ACC112 (cell line): ENCODE results near the gene SPACA6.

Source experiments
- H2AFZ ChIP-seq: fragments of 200-600 bp; sonication (generic); one replicate; pipeline ENCODE4 v1.6.0; 2017; ENCODE audit warnings: antibody characterized with exemption, low read length; ENCODE audit not compliant: unreplicated experiment
- H3K27ac ChIP-seq: fragments of 200-600 bp; sonication (generic); 2 replicates; pipeline ENCODE4 v1.5.1; 2014; ENCODE audit warnings: low read depth, mild to moderate bottlenecking, antibody characterized with exemption, low read length, moderate library complexity
- H3K27me3 ChIP-seq: fragments of 200-600 bp; sonication (generic); 2 replicates; pipeline ENCODE4 v1.6.1; 2014; ENCODE audit warnings: mild to moderate bottlenecking, antibody characterized with exemption, low read length, moderate library complexity, mixed read lengths; ENCODE audit not compliant: insufficient read depth
- H3K36me3 ChIP-seq: fragments of 200-600 bp; sonication (generic); 2 replicates; pipeline ENCODE4 v1.6.1; 2016; ENCODE audit warnings: mild to moderate bottlenecking, antibody characterized with exemption, low read length, moderate library complexity, mixed read lengths; ENCODE audit not compliant: insufficient read depth
- H3K4me1 ChIP-seq: fragments of 200-600 bp; sonication (generic); one replicate; pipeline ENCODE4 v1.6.1; 2016; ENCODE audit warnings: low read length, mixed read lengths; ENCODE audit not compliant: insufficient read depth, unreplicated experiment, control insufficient read depth
- H3K4me3 ChIP-seq: fragments of 200-600 bp; sonication (generic); 2 replicates; pipeline ENCODE4 v1.5.1; 2014; ENCODE audit warnings: mild to moderate bottlenecking, low read depth, low read length
- H3K79me2 ChIP-seq: fragments of 200-600 bp; sonication (generic); one replicate; pipeline ENCODE4 v1.6.0; 2016; ENCODE audit warnings: low read length; ENCODE audit not compliant: control insufficient read depth, unreplicated experiment, insufficient read depth

SPACA6 gene

DNA sequence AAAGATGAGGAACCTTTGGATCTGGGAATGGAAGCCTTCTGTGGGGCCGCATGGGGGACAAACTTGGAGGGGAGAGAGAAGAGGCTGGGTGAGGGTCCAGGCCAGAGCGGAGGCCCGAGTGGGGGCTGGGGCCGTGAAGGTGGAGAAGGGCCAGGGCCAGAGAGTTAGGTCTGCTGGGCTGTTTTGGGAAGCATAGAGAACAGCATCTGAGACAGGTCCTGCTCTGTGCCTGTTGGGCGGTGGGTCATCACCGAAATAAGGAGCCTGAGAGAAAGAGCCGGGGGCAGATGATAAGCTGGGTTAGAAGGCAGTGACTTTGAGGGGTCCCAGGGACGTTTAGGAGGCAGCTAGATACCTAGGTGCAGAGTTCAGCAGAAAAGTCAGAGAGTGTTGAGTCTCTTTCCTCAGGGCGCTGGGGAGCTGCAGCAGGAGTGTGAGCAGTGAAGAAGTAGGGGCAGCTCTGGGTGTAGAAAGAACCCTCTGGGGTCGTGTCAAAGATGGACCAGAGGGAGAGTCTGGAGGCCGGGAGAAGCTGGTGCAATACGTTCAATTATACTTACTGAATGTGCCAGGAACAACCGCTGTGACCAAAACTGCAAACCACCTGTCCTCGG is 2.7 kb downstream of the SPACA6 start:
- peaks cover 8% of the 10 kb centered on the region for H3K36me3 ChIP-seq
- H3K27me3 ChIP-seq: no peaks in the 10 kb centered on the region
- H3K79me2 ChIP-seq: peaks cover 48% of the 10 kb centered on the region
- peaks cover 5% of the 10 kb centered on the region for H3K4me1 ChIP-seq
- H3K27ac ChIP-seq: no peak overlapping the region
- no peak overlapping the region for H3K4me3 ChIP-seq
- no peak overlapping the region for H2AFZ ChIP-seq

DNA sequence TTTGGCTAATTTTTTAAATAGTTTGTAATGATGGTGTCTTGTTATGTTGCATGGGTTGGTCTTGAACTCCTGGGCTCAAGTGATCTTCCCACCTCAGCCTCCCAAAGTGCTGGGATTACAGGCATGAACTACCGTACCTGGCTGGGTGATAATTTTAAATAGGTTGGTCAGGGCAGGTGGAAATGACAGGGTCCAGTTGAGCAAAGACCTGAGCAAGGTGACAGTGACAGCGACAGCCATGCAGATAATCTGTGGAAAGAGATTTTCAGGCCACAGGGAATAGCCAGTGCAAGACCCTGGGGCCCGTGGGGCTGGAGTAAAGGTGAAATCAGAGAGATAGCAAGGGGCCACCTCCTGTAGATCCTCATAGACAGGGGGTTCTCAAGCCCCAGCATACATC is 3.5 kb downstream of the SPACA6 start:
- H3K79me2 ChIP-seq: peaks cover 41% of the 10 kb centered on the region
- H2AFZ ChIP-seq: no peak overlapping the region
- no peak overlapping the region for H3K27ac ChIP-seq
- peaks cover 5% of the 10 kb centered on the region for H3K4me1 ChIP-seq
- H3K27me3 ChIP-seq: no peaks in the 10 kb centered on the region
- peaks cover 11% of the 10 kb centered on the region for H3K36me3 ChIP-seq
- no peak overlapping the region for H3K4me3 ChIP-seq

GRCh38 chr19:51697169-51697776 is 4.1 kb downstream of the SPACA6 start:
- Histone ChIP-seq H3K27ac (no peak overlapping the region), H3K36me3 (peaks cover 17% of the 10 kb centered on the region), H3K4me3 (no peak overlapping the region), H3K4me1 (no peaks in the 10 kb centered on the region), H3K79me2 (peaks cover 34% of the 10 kb centered on the region), H2AFZ (no peak overlapping the region), H3K27me3 (no peaks in the 10 kb centered on the region)

DNA sequence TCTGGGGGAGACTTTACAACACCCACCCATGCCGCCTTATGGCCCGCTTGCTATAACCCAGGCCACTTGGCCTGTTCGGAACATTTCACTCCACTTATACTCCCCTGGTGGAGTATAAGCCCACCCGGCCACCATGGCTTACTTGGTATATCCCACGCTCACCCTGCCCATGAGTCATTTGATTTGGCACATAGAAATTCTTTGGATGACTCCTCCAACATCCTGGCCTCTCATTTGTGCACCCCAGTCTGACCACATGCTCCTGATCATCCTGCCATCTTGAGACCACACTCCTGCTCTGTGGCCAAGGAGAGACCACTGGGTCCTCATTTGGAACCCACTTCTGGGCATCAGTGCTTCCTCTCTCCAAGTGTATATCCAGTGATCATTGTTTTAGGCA is 5.2 kb downstream of the SPACA6 start:
- no peak overlapping the region for H3K4me3 ChIP-seq
- no peaks in the 10 kb centered on the region for H3K27me3 ChIP-seq
- no peaks in the 10 kb centered on the region for H3K4me1 ChIP-seq
- no peak overlapping the region for H2AFZ ChIP-seq
- H3K27ac ChIP-seq: no peak overlapping the region
- H3K36me3 ChIP-seq: peaks cover 19% of the 10 kb centered on the region
- H3K79me2 ChIP-seq: peaks cover 24% of the 10 kb centered on the region

DNA sequence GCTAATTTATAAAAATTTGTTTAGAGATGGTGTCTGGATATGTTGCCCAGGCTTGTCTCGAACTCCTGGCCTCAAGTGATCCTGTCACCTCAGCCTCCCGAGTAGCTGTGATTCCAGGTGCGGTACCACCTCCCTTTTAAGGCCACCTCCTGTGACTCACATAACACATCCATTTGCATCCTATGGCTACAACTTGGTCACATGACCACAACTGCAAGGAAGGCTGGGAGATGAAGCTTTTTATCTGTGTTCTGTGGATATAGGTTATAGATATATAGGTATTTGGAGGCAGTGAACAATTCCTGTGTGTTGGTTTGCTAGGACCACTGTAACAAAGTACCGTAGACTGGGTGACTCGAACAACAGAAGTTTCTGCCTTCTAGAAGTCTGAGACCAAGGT is 6.0 kb downstream of the SPACA6 start:
- Histone ChIP-seq H3K36me3 (peaks cover 19% of the 10 kb centered on the region), H3K27ac (no peak overlapping the region), H2AFZ (no peak overlapping the region), H3K4me1 (no peaks in the 10 kb centered on the region), H3K27me3 (no peaks in the 10 kb centered on the region), H3K79me2 (peaks cover 19% of the 10 kb centered on the region), H3K4me3 (no peak overlapping the region)

DNA sequence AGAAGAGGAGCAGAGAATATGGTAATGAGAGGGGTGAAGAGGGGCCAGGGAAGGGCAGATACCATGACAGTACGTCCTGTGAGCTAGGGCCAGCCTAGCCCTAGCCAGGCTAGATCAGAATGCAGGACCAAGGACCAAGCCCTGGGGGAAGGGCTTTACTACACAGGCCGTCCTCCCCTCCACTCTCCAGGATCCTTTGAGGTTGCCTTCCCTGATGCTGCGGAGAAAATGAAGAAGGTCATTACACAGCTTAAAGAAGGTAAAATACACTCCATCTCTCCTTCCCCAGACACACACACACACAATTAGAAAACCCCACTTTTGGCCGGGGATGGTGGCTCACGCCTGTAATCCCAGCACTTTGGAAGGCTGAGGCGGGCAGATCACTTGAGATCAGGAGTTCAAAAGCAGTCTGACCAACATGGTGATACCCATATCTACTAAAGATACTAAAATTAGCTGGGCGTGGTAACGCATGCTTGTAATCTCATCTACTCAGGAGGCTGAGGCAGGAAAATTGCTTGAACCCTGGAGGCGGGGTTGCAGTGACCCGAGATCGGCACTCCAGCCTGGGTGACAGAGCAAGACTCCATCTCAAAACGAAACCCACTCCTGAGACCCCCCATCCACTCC is 8.5 kb downstream of the SPACA6 start:
- Histone ChIP-seq H2AFZ (no peak overlapping the region), H3K4me3 (no peak overlapping the region), H3K79me2 (peaks cover 7% of the 10 kb centered on the region), H3K27ac (no peak overlapping the region), H3K4me1 (no peaks in the 10 kb centered on the region), H3K36me3 (peaks cover 25% of the 10 kb centered on the region), H3K27me3 (no peaks in the 10 kb centered on the region)

GRCh38 chr19:51702103-51702824 is 9.1 kb downstream of the SPACA6 start:
- H3K27ac ChIP-seq: no peak overlapping the region
- H3K4me3 ChIP-seq: no peak overlapping the region
- H2AFZ ChIP-seq: no peak overlapping the region
- peaks cover 29% of the 10 kb centered on the region for H3K36me3 ChIP-seq
- H3K4me1 ChIP-seq: no peaks in the 10 kb centered on the region
- no peaks in the 10 kb centered on the region for H3K27me3 ChIP-seq
- H3K79me2 ChIP-seq: peaks cover 6% of the 10 kb centered on the region

- no peak overlapping the region for H3K27ac ChIP-seq
- H3K27me3 ChIP-seq: no peaks in the 10 kb centered on the region
- peaks cover 25% of the 10 kb centered on the region for H3K36me3 ChIP-seq
- no peaks in the 10 kb centered on the region for H3K4me1 ChIP-seq
- H3K4me3 ChIP-seq: no peak overlapping the region
- H2AFZ ChIP-seq: no peak overlapping the region
- H3K79me2 ChIP-seq: peaks cover 3% of the 10 kb centered on the region
Measured at GRCh38 chr19:51702825-51703574, 9.9 kb downstream of the SPACA6 start.

- H2AFZ ChIP-seq: no peak overlapping the region
- no peaks in the 10 kb centered on the region for H3K4me1 ChIP-seq
- peaks cover 2% of the 10 kb centered on the region for H3K79me2 ChIP-seq
- H3K27ac ChIP-seq: peak overlapping the region; percentile 73
- no peaks in the 10 kb centered on the region for H3K27me3 ChIP-seq
- peak overlapping the region; percentile 87 for H3K4me3 ChIP-seq
- peaks cover 22% of the 10 kb centered on the region for H3K36me3 ChIP-seq
Measured at GRCh38 chr19:51703575-51704515, 10.7 kb downstream of the SPACA6 start.
